Stimulated activated CD8-positive, alpha-beta memory T cell treated with anti-CD3 and anti-CD28 coated beads, Interleukin-15, amount 100 ng/mL, for 24 hours (primary cell): Measurements from ENCODE around the gene SLC34A1.
"Not testable (repeated sequence)": the region's sequence is repeated elsewhere in the genome, so short reads cannot be mapped to it uniquely, and the experiment has no call there.

ENCODE experiments used
- DNase-seq: peaks from one replicate; pipeline ENCODE4 v3.0.0-alpha.2; 2020; ENCODE audit warnings: low read depth

Gene SLC34A1

DNA sequence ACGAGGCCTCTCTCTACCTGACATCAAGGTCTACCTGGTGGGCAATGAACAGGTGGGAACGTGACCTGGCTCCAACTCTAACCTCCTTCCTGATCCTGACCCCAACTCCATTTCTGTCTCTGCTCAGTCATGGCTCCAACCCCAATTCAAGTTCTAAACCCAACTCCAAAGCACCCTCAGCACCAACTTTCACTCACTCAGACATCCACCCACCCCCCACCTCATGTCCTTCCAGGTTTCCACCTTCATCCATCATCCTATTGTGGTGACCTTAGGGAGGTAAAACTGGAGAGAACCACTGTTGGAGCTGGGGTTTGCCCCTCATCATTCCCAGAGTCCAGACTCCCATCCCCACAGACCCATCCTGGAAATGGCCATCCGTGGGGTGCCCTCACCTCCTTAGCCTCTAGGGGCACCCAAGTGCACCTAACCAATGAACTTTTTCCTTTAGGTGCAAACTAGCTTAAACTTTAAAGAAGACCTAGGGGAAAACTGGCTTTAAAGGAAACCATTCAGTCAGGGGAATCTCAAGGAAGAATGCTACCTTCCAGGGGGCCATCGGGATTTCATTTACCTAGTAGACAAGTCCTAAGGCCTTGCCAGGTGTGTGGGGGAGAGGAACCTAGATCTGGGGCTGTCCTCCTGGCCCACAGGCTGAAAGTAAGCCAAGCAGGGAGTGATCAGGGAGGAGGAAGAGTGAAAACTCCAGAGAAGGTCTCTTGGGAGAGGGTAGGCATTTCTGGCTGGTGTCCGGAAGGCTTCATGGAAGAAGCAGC is 15.2 kb upstream of the SLC34A1 start:
- no peak for DNase-seq

DNA sequence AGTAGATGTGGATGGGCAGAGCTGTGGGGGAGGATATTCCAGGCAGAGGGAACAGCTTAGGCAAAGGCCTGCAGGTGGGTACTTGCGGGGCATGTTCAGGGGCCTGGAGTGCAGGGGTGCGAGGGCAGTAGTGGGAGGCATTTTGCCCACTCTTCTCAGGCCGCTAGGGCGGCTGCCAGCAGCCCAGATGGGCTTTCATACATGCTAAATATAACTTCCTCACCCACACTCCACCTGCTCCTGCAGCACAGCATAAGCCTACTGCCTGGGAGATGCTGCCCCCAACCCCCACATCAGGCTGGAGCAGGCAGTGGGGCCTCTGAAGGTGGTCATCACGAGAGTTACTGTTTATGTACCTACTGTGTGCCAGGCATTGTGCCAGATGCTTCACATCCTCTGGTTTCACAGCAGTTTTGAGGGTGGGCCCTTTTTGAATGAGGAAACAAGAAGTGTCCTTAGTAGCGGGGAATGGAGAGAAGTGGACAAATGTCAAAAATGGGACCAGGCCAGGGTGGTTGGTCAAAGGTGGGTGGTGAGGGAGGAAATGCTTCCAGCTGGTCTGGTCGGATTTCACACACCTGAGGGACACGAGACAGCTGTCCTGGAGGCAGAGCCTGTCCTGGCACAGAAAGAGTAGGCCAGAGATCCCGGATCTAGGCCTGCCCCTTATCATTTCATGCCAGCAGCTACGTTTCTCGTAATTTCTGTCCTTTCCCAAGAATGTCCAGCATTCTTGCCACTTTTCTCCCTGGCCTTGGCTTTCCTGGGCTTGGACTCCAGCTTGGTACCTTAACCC is 14.4 kb upstream of the SLC34A1 start:
- DNase-seq = no peak

- DNase-seq = peak; percentile 38
Observed at GRCh38 chr5:177370488-177371119, 13.6 kb upstream of the SLC34A1 start.

- no peak for DNase-seq
Observed at GRCh38 chr5:177371120-177372033, 12.9 kb upstream of the SLC34A1 start.

GRCh38 chr5:177372034-177372896 is 12.0 kb upstream of the SLC34A1 start:
- no peak for DNase-seq

DNA sequence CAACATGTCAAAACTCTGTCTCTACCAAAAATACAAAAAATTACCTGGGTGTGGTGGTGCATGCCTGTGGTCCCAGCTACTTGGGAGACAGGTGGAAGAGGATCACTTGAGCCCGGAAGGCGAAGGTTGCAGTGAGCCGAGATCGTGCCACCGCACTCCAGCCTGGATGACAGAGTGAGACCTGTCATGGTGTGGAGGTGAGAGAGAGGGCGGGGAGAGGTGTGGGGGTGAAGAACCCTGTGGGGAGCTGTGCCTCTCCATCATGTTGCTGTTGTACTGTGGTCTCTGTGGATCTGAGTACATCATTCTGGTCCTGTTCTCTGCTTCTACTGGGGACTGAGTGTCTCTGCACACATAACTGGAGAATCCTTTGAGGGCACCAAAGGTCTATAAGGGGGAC is 11.3 kb upstream of the SLC34A1 start:
- no peak for DNase-seq

- no peak for DNase-seq
Observed at GRCh38 chr5:177373806-177374205, 10.4 kb upstream of the SLC34A1 start.

- DNase-seq = no peak
Observed at GRCh38 chr5:177374211-177374610, 10.0 kb upstream of the SLC34A1 start.

GRCh38 chr5:177375516-177375915 is 8.7 kb upstream of the SLC34A1 start:
- not testable (repeated sequence) for DNase-seq

GRCh38 chr5:177376107-177376506 is 8.1 kb upstream of the SLC34A1 start:
- DNase-seq = no peak

DNA sequence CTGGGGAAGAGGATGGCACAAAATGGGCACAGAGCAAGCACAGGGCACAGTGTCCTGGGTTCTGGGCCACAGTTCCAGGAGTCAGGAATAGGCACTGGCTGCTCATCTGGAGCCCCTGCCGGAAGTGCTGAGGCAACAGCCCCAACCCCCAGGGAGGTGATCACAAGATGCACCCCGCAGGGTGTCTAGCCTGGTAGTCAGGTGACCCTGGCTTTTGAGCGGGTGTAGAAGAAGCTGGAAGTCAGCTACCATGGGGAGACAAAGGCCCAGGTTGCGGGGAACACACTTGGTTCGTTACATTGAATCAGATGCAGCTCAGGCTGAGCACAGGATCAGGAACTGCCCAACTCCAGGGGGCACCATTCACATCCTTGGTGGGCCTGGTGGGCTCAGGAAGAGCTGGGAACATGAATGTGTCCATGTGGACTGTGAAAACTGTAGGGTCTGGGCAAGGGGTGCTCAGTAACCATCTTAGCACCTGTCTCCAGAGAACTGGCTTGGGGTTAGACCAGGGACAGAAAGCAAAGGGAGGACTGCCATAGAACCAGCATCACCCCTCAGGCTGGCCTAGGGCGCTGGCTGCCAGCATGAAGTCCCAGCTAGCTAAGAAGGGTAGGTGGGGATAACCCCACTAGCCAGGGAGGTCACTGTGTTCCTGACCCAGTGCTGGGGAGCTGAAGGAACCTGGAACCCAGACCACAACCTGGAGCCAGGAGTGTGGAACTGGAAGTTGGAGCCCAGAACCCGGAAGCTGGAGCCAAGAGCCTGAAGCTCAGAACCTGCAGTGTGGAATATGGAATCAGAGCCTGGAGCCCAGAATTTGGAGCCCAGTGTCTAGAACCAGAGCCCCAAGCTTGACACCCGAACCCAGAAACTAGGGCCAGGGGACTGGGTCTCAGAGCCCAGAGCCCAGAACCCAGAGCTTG is 6.1 kb upstream of the SLC34A1 start:
- DNase-seq = no peak

GRCh38 chr5:177378884-177379883 is 5.0 kb upstream of the SLC34A1 start:
- DNase-seq = no peak

DNA sequence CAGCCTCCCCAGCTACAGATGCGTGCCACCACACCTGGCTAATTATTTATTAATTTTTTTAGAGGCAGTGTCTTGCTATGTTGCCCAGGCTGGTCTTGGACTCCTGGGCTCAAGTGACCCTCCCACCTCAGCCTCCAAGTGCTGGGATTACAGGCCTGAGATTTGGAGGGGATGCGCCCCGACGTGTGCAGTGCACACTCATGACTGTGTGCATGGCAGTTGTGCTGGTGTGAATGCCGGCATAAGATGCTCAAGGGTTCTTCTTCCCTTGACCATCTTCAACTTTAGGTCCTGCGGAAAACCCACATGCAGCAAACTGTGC is 3.5 kb upstream of the SLC34A1 start:
- no peak for DNase-seq

DNA sequence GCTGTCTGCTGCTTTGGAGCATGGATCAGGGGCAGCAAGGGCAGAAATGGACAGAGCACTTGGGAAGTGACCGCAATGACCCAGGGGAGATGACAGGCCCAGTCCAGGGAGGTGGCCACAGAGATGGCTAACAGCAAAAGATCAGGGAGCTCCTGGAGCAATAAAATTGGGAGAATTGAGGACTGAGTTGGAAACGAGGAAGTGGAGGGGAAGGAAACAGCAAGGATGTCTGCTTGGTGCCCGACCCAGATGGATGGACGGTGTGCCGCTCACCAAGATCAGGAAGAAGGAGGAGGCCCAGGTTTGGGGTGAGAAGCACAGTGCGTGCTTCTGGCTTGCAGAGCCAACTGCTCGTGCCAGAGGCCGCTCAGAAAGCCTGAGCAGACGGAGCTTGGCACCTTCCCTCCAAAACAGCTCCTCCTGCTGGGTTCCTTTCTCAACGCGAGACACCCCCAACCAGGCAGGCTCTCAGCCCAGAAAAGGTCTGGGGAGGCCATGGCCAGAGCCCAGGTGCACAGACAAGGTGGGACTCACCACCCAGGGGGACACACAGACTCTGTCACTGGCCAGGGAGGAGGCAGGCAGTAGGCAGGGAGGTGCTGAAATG is 1.7 kb upstream of the SLC34A1 start:
- no peak for DNase-seq

DNA sequence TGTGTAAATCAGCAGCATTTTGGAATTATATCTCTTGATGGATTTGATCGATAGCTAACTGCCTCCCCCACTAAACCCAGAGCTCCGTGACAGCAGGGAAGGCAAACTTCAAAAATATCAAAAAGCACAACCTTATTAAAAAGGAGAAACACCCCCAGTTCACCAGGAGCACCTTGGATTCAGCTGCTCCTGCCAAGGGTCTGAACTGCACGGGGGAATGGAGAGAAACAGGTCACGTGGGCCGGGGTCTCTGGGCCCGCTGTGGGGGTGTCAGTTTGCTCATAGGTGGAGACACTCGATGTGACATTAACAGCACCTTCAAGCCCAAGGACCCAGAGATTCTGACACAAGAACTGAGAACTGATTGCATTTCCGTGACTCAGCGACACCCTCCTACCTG is 1.1 kb upstream of the SLC34A1 start:
- no peak for DNase-seq

DNA sequence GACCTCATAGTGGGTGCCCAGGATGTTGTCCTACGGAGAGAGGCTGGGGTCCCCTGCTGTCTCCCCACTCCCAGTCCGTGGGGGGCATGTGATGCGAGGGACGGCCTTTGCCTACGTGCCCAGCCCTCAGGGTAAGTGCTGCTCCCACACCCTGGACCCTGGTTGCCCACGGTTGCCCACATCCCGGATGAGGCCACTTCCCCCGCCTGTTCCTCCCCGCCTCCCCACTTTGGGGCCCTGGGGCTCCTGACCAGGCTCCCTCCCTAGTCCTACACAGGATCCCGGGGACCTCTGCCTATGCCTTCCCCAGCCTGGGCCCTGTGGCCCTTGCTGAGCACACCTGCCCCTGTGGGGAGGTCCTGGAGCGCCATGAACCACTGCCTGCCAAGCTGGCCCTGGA is 1.5 kb downstream of the SLC34A1 start:
- no peak for DNase-seq

- no peak for DNase-seq
Observed at GRCh38 chr5:177386542-177386941, 2.3 kb downstream of the SLC34A1 start.

DNA sequence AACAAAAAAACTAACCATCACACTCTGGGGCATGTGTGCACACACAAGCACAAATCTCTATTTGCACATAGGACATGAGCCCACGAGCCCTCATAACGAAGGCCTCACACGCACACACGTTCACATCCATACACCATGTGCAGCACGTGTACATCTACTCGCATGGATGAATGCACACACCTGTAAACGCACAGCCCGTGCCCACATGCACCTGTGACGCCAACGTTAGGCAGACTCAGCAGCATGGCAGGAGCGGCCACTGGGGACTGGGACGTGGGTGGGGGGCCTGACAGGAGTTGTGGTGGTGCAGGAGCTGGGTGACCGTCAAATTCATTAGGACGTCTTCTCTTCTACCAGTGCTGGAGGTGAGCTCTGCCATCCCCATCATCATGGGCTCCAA is 3.2 kb downstream of the SLC34A1 start:
- no peak for DNase-seq
